ENCODE measurements around the gene LOC128125822.

The LOC128125822 gene

DNA sequence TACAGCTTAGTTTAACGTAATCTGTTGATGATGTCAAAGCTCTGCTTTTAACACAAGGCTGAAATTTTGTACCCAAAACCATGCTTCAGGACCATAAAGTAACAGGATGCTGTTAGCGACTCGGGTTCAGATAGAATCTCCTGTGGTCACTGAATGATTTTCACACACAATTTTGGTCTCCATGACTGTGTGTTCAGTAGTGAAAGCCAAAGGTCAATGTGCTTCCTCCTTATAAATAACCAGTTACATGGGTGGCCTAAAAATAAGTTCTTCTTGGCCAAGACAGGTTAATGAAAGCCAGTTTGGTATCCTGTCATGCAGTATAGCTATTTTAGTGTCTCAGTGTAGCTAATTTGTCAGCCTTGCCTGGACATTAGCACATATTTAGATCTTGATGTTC lies 19.1 kb upstream of the LOC128125822 start:
- H3K4me3 ChIP-seq (ENCODE audit: control insufficient read depth, low read depth, low read length) = no peak overlapping the region
- TF ChIP-seq, protein P1, sequence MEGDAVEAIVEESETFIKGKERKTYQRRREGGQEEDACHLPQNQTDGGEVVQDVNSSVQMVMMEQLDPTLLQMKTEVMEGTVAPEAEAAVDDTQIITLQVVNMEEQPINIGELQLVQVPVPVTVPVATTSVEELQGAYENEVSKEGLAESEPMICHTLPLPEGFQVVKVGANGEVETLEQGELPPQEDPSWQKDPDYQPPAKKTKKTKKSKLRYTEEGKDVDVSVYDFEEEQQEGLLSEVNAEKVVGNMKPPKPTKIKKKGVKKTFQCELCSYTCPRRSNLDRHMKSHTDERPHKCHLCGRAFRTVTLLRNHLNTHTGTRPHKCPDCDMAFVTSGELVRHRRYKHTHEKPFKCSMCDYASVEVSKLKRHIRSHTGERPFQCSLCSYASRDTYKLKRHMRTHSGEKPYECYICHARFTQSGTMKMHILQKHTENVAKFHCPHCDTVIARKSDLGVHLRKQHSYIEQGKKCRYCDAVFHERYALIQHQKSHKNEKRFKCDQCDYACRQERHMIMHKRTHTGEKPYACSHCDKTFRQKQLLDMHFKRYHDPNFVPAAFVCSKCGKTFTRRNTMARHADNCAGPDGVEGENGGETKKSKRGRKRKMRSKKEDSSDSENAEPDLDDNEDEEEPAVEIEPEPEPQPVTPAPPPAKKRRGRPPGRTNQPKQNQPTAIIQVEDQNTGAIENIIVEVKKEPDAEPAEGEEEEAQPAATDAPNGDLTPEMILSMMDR (IDR thresholded peaks at IDR 0.05; ENCODE audit: control insufficient read depth, insufficient read depth, low read depth, low read length, missing control alignments) = no peak
- DNase-seq (ENCODE audit: low read depth) = no peak

DNA sequence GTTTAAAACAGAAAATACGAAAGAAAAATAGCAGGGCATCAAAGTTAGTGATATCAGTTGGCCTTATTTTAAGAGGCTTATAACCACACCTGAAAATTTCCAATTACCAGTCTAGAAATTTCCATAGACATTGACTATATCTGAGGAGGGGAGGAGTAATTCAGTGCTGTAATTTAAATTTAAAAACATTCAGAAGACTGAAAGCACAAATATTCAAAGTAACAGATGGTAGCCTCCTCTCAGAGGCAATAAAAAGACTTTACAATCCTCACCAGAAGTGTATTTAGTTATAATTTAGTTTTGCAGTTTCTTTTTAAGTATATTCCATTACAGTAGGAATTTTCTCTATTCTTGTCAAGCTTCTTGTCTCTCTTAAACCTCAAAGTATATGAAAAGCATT lies 18.4 kb upstream of the LOC128125822 start:
- no peak for DNase-seq (ENCODE audit: low read depth)
- no peak overlapping the region for H3K4me3 ChIP-seq (ENCODE audit: control insufficient read depth, low read depth, low read length)
- TF ChIP-seq, protein P1 (IDR thresholded peaks at IDR 0.05; ENCODE audit: control insufficient read depth, insufficient read depth, low read depth, low read length, missing control alignments) = no peak

DNA sequence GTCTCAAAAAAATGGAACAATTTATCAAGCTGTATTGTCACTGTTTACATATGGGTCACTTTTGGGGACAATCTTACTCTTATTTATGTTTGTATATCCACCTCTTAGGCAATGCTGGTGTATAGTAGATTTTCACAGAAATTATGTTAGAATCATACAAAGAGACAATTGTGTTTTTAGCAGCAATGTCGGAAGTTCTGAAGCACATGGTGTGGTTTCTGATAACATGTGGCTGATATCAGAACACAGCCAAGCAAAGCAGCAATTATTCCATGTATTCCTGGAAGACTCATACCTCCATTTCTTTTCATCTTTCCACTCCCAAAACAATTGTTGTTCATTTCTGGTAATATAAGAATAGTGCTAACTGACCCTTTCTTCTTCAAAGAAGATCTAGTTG lies 17.5 kb upstream of the LOC128125822 start:
- H3K4me3 ChIP-seq (ENCODE audit: control insufficient read depth, low read depth, low read length) = no peak overlapping the region
- no peak for DNase-seq (ENCODE audit: low read depth)
- TF ChIP-seq, protein P1 (IDR thresholded peaks at IDR 0.05; ENCODE audit: control insufficient read depth, insufficient read depth, low read depth, low read length, missing control alignments) = no peak

DNA sequence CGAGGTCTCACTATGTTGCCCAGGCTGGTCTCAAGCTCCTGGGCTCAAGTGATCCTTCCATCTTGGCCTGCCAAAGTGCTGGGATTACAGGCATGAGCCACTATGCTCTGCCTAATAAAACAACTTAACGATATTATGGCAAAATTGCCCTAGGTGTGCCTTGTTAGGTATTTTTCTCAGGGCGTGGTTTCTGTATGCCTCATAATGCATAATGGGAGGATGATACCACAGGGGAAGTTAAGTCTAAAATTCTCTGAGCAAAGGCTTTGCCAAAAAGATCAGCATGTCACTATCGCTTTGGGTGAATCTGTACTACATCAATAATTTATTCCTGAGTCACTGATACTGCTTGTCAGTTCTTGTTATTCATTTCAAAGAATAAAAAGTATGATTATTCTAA lies 15.9 kb upstream of the LOC128125822 start:
- DNase-seq (ENCODE audit: low read depth) = no peak
- H3K4me3 ChIP-seq (ENCODE audit: control insufficient read depth, low read depth, low read length) = no peak overlapping the region
- TF ChIP-seq, protein P1 (IDR thresholded peaks at IDR 0.05; ENCODE audit: control insufficient read depth, insufficient read depth, low read depth, low read length, missing control alignments) = no peak

DNA sequence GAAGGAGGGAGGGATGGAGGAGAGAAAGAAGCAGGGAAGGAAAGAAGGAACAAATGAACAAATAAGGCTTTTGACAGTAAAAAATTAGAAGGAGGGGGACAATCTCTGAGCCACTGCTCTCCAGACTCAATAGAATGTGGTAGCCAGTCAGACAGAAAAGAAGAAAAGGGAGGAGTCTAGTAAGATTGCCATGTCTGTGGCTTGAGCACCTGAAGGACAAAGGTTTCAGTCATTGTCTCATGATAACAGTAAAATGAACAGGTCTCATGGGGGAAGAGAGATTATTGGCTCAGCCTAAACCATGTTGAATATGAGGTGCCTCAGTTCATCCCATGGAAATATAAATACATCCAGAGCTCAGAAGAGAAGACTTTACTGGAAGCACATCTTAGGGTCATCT lies 14.0 kb upstream of the LOC128125822 start:
- no peak for DNase-seq (ENCODE audit: low read depth)
- TF ChIP-seq, protein P1 (IDR thresholded peaks at IDR 0.05; ENCODE audit: control insufficient read depth, insufficient read depth, low read depth, low read length, missing control alignments) = no peak

DNA sequence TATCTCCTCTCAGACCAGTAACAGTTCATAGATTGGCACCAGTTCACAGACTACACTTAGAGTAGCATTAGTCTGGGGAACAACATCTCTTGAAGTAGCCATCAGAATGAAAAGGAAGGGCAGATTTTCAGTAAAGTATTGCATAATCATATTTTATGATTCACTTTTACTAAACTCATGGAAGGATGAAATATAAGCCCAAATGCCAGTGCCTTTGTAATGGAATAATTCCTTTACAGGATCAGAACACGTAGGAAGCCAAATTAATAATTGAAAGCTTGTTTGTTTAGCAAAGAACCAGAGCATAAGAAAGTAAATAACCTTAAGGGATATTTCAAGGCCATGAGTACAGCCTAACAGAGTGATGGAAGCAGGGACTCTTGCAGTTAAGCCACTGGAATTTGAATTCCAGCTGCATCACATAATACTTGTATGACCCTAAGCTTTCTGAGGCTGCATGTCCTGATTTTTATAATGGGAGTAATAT lies 11.4 kb upstream of the LOC128125822 start:
- DNase-seq (ENCODE audit: low read depth) = no peak
- H3K4me3 ChIP-seq (ENCODE audit: control insufficient read depth, low read depth, low read length) = no peak overlapping the region
- TF ChIP-seq, protein P1 (IDR thresholded peaks at IDR 0.05; ENCODE audit: control insufficient read depth, insufficient read depth, low read depth, low read length, missing control alignments) = no peak

More for the DNA sequence above, 14.0 kb upstream of the LOC128125822 start:
- H3K4me3 ChIP-seq (ENCODE audit: control insufficient read depth, low read depth, low read length) = no peak overlapping the region

DNA sequence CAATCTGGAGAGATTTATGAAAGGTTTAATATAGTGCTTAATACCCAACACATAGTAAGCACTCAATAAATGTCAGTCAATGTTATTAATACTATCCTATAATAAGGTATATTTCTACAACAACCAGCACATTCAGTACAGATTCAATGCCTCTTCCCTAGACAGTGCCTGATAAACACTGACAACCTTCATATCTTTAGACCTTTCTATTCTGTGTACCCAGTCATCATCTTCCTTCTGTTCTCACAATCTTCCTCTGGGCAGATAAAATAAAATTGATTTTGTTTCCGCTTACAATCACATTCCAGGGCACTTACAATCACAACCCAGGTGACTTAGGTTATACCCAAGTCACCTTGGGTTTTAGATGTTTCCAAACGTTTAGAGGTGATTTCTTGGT lies 11.0 kb upstream of the LOC128125822 start:
- no peak for DNase-seq (ENCODE audit: low read depth)
- no peak overlapping the region for H3K4me3 ChIP-seq (ENCODE audit: control insufficient read depth, low read depth, low read length)
- TF ChIP-seq, protein P1 (IDR thresholded peaks at IDR 0.05; ENCODE audit: control insufficient read depth, insufficient read depth, low read depth, low read length, missing control alignments) = no peak

Data from AG09309 (cell line).